Measurements from ENCODE around the gene CFAP299.
"Not testable (repeated sequence)": the region's sequence is repeated elsewhere in the genome, so short reads cannot be mapped to it uniquely, and the experiment has no call there.

Gene CFAP299

DNA sequence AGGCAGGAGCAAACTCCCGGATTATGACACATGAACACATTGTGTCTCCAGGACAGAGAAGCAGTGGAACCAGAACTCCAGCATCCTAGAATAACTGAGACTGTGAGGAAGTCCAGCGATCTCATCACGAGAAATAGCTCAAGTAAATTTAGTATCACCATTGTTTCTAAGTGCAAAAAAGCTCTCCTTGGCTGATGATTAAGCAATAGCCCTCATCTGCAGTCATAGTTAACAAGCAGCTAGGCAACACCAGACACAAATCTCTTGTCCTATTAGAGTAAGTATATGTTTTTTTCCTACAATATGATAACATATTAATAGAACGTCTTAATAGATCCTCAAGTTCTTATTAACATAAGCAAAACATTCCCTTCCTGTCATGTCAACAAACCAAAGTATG lies 2.4 kb upstream of the CFAP299 start:
- DNase-seq: no peak

DNA sequence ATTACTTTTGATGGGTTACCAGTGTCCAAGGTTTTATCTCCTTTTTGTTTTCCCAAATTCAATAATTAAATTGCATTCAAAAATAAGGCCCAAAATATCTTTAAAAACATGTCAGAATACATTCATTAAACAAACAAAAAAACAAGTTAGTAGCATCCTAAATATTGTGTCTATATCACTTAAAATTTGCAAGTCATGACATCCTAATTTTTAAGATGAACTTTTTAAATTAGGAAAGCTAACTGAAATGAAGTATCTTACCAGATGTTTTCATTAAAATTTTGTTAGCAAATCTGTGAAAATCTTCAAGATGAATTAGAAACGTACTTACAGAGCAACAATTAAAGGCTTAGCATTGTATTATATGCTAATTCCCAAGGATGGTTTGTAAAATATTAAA lies 962 bp upstream of the CFAP299 start:
- DNase-seq: no peak

DNA sequence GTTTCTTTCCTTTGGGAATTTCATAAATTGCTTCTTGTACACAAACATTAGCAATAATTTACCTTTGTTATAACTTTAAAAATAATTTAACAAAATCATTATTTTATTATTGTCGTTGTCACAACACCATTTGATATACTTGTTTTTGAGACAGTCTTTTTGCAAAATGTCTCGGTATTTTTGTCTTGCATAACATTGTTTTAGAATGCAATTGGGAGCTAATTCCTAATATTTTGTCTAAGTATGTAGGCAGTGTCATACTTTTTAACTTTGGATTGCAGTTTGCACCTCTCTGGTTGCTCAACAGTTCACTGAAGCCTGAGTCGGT lies 340 bp upstream of the CFAP299 start:
- no peak for DNase-seq

DNA sequence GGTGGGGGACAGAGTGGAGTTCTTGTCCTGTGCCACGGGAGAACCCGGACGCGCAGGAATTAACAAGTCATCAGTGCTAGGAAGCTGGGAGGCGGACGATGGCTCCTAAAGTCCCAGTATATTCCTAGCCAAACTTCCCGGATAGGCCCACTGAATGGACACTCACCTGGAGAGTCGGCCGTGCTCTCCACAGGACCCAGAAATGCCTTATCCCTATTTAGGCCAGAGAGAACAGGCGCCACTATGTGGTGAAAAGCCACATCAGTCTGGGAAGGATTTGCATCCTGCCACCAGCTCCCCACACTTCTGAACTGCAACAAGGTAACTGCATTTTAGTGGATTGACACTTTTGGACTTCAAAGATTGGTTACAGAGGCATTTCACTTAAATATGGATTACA lies 1.1 kb downstream of the CFAP299 start:
- DNase-seq: no peak

DNA sequence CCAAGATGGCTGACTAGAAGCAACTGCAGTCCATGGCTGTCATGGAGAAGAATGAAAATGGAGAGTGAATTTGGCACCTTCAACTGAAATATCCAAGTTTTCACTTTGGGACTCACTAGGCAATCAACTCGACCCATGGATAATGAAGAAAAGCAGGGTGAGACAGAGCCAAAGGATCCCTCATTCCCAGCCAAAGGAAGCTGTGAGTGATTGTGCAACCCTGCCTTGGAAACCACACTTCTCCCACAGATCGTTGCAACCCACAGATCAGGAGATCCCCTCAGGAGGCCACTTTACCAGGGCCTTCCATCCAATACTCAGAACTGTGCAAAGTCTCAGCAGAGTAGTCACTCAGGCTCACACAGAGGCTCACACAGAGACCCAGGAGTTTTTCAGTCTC lies 4.5 kb downstream of the CFAP299 start:
- no peak for DNase-seq

DNA sequence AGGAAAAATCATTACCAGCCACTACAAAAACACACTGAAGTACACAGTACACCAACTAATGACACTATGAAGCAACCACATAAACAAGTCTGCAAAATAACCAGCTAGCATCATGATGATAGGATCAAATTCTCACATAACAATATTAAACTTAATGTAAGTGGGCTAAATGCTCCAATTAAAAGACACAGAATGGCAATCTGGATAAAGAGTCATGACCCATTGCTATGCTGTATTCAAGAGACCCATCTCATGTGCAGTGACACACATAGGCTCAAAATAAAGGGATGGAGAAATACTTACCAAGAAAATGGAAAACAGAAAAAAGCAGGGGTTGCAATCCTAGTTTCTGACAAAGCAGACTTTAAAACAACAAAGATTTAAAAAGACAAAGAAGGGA lies 7.2 kb downstream of the CFAP299 start:
- not testable (repeated sequence) for DNase-seq

DNA sequence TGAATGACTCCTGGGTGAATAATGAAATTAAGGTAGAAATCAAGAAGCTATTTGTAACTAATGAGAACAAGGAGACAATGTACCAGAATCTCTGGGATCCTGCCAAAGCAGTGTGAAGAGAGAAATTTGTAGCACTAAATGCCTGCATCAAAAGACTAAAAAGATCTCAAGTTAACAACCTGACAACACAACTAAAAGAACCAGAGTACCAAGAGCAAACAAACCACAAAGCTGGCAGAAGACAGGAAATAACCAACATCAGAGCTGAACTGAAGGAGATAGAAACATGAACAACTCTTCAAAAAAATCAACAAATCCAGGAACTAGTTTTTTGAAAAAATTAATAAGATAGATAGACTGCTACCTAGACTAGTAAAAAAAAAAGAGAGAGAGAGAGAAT lies 8.4 kb downstream of the CFAP299 start:
- no peak for DNase-seq

DNA sequence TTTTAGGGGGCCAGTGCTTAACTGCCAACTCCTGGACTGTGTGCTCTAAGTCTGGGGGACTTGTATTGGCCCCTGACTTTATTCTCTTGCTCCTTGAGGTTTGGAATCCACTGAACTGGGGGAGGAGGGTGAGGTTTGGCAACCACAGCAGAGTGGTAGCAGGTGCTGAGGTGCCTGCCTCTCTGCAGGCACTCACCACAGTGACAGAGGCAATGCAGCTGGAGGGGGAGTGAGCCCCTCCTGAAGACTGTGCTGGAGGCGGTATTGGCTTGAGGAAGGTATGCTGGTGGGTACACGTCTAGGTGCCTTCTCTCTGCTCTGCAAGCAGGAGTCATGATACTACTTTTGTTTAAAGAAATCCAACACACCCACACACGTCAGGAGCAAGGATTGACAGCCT lies 24.6 kb downstream of the CFAP299 start:
- no peak for DNase-seq

DNA sequence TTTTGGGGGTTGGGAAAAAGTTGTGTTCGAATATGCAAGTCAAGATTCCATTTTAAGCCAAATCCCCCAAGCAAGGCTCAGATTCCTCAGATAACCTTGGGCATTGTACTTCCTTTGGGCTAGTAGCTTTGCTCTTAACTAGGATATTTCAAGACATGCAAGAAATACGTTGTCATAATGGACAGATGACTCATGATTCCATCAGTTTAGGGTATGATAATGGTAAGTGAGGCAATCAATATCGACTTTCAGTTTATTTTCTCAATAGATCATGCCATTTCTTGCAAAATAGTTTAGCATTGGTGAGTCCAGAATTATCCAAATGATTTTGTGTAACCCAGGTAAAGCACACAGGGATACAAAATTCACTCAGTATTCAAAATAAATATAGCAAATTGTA lies 25.4 kb downstream of the CFAP299 start:
- no peak for DNase-seq

DNA sequence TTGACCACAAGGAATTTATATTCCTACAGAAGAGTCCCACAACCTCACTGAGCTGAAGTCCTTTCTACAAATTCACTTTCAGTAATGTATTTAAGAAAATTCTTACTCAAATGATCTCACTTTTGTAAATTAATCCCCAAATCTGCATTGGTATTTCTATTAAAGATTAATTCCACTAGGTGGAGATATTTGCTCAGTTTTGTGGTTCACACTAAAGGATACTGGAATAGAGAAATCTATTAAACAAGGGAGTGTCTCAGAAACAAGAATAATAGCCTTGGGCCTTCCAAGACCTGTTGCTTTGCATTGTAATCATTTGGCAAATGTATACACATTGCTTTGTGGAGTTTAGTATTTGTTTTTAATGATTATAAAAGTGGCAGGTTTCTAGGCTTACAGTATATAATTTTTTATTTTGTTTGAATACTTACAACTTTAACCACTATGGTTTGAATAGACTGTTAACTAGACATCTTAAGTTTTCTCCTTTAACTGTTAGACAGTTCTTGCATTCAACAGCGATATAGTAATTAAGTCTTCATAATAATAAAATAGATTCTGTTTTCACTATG lies 25.9 kb downstream of the CFAP299 start:
- DNase-seq: peak; percentile 18

DNA sequence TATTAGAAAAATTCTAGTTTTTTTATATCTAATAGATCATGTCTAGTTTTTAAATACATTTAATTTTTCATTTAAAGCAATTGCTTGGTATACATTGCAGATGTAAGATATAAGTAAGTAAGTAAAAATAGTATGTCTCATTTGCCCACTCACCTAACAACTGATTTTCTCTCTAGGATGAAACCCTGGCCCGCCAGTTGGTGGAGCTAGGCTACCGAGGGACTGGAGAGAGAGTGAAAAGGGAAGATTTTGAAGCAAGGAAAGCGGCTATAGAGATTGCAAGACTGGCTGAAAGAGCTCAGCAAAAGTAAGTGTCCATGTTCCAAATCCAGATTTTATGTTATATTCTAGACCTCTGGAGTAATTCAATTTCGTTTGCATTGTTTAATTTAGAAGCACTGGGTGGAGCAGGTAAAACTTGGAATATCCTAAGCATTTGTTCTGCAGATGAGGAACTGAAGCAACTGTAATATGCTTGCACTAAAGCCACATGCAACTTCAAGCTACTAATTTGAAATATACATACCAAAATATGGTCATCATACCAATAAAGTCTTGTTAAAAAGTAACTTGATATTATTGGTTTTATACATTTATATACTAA lies 27.1 kb downstream of the CFAP299 start:
- DNase-seq: peak; percentile 49

DNA sequence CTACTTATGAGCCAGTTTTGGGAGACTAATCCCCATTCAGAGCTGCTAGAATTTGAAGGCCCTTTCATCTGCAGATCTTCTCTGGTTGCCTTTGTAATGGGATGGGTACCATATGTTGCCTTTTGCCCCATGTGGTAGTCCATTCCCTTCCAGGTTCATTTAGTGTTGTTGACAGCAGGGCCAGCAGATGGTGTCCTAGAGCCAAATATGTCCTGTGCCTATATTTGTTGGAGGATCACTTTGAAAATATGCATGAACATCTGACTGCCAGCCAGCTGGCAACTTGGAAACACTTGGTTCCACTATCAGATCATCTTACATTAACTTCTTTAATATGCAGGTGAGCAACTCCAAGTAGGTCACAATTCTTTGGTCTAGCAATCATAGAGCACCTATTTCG lies 30.4 kb downstream of the CFAP299 start:
- peak; percentile 43 for DNase-seq

DNA sequence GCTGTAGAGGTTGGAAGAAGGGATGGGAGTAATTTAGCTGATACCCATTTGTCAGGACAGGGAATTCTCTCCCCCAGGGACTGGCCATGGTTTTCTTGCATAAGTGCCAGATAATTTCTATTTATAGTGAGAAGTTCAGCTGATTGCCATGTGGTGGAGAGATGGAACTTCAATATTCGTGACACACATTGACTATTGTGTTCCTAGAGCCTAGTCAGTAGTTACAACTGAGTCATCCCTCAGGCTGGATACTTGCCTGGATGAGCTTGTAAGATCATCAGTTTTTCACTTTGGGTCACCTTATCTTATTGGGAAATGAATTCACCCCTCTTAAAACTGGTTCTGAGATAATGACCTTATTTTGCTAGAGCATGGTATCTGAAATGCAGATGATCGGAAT lies 32.2 kb downstream of the CFAP299 start:
- DNase-seq: no peak

DNA sequence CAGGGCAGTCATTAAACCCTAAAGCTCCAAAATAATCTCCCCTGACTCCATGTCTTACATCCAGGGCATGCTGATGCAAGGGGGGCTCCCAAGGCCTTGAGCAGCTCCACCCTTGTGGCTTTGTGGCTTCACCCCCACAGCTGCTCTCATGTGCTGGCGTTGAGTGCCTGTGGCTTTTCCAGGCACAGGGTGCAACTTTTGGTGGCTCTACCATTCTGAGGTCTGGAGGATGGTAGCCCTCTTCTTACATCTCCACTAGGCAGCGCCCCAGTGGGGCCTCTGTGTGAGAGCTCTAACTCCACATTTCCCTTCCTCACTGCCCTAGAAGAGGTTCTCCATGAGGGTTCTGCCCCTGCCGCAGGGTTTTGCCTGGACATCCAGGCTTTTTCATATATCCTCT lies 35.1 kb downstream of the CFAP299 start:
- DNase-seq: no peak

DNA sequence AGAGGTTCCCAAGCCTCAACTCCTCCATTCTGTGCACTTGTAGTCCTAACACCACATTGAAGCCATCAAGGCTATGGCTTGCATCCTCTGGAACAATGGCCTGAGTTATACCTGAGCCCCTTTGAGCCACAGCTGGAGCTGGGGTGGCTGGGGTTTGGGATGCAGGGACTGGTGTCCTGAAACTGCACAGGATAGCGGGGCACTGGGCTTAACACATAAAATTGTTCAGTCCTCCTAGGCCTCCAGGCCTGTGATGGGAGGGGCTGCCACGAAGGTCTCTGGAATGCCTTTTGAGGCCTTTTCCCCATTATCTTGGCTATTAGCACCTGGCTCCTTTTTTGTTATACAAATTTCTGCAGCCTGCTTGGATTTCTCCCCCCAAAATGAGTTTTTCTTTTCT lies 35.5 kb downstream of the CFAP299 start:
- no peak for DNase-seq

DNA sequence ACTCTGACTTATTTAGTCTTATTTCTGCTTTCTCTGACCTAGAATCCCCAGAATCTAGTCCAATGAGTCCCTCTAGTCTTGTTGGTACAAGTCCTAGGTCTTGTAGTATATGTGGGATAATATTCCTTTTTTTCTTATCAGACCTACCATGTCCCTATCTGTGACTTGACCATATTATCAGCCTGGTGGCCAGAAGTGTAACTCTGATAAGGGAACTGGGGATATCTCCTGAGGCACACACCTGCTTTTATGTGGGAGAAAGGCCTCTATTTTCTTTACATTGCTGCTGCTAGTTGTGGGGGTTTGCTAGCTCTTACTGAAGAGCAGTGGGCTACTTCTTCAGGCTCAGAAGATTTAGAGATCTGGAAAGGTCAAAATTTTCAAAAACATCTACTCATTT lies 38.6 kb downstream of the CFAP299 start:
- DNase-seq: no peak

DNA sequence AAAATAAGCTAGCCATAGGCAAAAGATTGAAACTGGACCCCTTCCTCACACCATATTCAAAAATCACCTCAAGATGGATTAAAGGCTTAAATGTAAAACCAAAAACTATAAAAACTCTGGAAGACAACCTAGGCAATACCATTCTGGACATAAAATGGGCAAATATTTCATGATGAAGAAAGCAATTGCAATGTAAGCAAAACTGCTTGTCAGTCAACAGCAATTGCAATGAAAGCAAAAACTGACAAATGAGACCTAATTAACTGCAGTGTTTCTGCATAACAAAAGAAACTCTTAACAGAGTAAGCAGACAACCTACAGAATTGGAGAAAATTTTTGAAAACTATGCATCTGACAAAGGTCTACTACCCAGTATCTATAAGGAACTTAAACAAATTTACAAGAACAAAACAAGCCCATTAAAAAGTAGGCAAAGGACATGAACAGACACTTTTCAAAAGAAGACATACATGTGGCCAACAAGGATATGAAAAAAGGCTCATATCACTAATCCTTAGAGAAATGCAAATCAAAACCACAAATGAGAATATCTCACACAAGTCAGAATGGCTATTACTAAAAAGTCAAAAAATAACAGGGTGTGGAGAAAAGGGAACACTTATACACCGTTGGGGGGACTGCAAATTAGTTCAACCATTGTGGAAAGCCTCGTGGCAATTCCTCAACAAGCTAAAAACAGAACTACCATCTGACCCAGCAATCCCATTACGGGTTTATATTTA lies 46.7 kb downstream of the CFAP299 start:
- DNase-seq: no peak

DNA sequence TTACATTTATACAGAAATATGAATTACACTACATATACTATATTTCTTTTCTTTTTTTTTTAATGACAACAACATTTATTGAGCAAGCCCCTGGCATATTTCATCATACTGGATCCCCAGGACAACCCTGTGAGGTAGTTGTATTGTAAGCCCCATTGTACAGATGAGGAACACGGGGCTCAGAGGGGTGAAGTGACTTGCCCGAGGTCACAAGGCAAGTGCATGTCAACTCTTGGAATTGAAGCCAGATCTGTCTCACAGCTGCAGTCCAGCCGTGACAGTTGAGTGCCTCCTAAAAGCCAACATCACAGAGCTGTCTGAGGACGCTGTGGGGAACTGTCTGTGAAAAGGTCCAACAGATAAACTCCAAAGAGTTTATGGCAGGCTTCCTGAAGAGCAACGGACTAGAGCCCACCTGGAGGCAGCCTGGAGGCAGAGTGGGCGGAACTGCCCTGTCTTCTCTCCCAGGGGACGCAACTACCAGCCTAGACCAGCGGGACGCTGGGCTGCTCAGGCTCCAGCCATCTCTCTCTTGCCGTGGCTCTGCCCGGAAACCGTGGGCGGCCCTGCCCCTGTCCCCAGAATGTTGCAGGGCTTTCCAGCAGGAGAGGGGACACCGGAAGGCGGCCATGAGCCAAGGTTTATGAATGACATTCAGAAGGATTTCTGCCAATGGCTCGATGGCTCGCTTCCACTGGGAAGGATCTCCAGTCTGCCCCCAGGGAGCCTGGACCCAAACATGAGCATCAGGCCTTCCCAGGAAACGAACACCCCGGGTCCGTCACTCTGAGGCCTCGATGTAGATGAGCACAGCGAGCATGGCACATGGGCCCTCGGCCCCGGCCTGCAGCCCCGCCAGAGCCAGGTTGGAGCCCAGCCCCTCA lies 50.1 kb downstream of the CFAP299 start:
- no peak for DNase-seq

DNA sequence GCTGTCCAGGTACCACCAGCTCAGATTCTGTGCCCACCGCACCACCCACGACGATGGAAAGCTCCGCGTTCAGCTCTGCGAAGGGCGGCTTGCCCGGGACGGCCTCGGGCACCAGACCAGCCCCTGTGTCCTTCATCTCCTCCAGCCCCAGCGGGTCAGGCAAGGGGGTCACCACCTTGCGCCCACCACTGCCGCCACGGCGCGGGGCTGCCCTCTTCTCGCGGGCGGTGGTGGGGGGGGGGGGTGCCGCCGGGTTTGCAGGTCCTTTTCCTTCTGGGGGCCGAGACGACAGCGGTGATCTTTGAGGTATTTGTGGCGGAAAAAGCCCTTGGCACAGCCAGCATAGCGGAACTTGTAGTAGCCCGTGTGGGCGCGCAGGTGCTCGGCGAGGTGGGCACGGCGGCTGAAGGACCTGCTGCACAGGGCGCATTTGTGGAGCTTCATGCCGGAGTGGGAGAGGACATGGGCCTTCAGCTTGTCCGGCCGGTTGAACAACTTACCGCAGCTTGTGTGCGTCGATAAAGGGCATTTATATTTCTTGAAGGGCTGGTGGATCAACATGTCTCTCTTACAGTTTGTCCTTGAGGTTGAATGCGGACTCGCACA lies 50.9 kb downstream of the CFAP299 start:
- DNase-seq: no peak

DNA sequence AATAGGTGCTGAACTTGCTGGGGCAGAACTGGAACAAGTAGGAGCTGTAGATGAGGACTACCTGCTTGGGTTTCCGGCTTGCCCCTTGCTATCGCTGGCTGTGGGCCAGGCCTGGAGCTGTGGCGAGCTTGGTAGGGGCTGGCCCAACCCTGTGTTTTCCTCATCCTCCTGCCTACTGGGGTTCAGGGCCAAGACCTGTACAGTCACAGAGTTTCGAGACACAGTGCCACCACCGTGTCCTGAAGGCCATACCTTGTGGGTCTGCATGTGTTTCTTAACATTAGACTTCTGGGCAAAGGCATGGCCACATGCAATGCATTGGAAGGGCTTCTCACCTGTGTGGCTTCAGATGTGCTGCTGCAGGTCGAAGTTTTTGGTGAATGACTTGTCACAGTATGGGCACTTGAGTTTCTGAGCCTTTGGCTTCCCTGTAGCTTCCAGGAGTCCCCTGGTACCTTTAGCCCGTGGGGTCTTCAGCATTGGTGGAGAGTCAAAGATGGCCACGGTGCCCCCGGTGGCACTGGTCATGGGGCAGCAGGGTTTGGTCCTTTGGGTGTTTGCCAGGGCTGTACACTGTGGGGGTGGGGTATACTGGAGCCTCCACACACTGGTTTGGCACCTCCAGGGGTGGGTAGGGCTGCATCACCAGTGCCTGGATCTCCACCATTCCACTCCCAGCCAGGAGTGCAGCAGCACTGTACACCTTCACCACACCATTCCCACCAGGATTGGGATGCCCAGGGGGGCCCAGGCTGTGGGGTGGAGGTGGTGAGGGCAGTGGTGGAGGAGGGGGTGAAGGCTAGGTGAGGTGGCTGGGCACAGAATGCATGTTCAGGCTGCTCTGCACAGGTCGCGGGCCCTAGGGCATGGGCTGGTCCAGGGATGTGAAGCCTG lies 52.1 kb downstream of the CFAP299 start:
- no peak for DNase-seq

DNA sequence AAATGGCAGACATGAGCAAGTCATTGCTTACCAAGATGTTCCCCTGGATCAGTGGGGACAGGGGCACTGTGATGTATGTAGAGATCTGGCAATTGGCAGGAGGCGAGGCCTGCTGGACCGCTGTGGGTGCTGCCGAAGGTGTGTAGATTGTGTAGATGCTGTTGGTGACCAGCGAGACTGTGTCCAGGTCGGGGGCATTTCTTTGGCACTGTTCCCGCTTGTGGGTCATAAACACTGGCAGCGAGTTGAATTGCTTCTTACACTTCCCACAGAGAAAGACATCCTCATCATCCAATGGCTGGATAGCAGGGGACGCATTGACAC lies 52.7 kb downstream of the CFAP299 start:
- no peak for DNase-seq

DNA sequence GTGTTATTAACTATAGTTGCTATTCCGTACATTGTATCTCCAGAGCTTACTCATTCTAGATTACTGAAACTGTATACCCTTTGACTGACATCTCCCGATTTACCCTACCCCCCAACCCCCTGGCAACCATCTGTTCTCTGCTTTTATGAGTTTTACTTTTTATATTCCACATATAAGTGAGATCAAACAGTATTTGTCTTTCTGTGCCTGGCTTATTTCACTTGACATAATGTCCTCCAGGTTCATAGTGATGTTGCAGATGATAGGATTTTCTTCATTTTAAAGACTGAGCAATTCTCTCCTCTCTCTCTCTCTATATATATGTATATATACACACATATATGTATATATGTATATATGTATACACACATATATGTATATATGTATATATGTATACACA lies 54.6 kb downstream of the CFAP299 start:
- DNase-seq: no peak
